GM21447 (cell line): ENCODE measurements around the gene C16orf89.
"Not testable (repeated sequence)": the region's sequence is repeated elsewhere in the genome, so short reads cannot be mapped to it uniquely, and the experiment has no call there.

Experiments used
- ATAC-seq: cut with Tn5 transposase; IDR thresholded peaks from one replicate; pipeline ENCODE4 v1.9.1; 2021; ENCODE audit not compliant: unreplicated experiment

C16orf89 gene

DNA sequence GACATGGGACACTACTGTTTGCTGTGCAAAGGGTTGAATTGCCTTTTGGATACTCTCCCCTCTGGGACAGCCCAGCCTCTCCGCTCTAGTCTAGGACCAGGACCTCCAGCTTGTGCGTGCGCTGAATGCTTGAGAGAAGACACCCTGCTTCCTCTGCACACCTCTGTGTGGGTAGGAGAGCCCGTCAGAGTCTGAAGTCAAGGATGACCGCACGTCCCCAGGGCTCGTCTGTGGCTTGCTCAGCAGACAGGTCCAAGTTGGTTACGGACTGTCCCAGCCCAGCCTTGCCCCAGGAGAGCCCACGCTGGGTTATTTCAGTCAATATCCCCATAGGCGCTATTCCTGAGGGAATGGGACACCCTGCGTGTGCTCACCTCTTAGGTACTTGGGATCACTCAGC is 3.7 kb downstream of the C16orf89 start:
- no peak for ATAC-seq

DNA sequence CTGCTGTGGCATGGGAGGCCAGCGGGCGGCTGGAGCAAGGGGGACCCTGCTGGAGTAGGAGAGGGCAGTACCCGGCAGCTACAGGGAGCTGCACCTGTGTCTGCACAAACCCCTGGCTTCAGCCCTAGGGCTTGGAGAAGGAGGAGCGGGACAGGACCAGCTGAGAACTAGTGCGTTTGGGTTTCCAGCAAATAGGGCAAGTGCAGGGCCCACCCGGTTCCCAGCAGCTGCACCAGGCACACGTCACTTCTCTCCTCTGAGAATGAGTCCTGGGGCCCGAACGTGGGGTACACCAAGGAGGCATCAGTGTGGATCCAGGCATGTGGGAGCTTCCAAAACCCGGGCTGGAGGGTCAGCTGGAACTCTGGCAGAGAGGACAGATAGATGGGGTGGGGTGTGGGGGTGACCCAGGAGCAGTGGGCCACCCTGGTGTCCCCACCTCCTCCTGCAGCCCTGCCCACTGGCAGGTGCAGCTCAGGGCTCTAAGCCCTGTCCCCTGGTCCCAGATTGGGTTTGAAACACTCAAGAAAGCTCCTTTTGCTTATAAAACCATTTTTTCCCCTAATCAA is 5.6 kb downstream of the C16orf89 start:
- ATAC-seq: no peak

DNA sequence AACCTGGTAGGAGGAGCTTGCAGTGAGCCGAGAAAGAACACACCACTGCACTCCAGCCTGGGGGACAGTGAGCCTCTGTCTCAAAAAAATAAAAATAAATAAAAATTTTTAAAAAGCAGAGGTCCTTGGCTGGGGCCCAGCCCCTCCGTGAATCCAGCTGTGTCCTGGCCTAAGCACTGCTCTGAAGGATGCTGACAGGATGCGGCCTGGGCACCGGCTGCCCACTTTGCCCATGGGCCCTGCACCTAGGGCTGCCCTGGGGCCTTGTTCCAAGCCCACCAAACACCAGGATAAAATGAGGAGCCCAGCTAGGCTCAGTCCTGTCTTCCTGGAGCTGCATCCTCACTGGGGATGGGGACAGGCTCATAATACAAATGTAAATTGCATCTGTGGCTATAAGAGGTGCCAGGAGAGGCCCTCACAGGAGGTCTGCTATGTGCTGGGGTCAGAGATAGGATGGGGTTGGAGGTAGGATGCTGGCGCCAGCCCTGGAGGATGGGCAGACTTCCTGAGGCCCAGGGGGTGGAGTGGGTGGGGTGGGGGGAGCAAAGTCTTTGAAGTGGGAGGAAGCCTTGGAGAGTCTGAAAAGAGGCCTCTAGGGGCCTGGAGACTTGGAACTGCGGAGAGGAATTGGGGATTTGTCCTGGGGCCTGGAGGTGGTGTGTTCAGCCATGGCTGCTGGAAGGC is 6.2 kb downstream of the C16orf89 start:
- ATAC-seq: no peak

DNA sequence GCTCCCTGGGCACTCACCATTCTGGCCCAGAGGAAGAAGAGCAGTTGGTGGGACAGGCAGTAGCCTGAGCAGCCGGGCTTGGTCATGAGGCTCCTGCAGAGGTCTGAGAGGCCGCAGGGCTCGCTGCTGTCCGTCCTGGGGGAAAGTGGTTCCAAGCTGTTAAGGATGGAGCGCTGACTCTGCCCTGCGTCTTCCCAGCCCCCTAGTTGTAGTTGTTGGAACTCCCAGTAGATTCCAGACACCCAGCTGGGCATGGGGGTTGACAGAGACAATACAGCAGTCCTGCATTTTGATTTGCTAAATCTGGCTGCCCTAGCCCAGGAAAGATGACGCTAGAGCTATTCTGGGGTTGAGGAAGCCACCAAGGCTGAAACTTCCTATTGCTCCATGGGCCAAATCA is 7.3 kb downstream of the C16orf89 start:
- ATAC-seq: no peak

DNA sequence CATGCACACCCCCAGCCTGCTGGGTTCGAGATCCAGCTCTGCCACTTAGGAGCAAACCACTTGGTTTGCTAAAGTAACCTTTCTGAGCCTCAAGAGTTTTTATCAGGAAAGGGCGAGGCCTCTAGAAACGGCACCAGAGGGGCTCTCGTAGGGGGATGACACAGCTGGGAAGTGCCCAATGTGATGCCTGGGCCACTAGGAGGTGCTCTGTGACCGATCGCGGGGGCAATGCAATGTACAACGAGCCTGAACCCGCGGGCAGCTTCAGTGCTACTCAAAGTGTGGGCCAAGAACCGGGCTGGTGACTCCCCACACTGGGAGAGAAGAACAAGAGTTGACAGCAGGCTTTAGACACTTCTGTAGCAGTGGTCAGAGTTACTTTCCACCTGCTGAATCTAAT is 9.4 kb downstream of the C16orf89 start:
- no peak for ATAC-seq

DNA sequence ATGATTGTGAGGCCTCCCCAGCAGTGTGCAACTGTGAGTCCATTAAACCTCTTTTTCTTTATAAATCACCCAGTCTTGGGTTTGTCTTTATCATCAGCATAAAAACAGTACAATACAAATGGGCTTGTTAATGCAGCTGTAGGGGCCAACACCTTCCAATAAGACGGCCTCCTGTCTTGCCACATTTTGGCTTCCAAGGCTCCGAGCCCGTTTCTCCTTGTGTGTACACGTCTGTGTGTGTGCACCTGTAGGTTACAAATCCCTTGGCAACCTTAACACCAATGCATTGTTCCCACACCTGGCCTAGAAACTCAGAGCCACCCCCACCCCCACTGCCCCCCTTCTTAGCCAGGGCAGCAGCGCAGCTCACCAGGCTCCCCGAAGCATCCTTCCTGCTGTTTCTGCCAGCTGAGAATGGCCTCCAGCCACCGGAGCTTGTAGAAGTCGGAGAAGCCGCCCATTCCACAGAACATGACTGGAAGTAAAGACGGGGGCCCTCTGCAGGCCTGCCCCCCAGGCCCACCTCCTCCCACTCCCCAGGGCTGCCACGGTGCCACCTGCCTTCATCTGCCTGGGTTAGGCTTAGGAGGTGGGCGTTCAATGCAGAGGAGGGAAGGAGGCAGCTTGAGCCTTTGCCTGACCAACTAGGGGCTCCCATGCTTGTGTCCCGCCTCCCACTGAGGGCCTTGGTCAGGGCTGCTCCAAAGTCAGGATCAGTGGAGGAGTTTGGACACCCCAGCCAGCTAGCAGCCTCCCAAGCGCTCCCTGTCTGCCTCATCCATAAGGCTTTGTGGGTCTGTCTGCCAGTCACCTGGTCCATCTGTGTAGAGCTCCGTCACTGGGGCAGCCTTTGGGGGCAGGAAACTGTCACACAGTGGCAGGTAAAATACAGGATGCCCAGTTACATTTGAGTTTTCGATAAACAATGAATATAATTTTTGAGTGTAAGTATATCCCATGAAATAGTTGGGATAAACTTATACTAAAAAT is 10.6 kb downstream of the C16orf89 start:
- ATAC-seq: no peak

DNA sequence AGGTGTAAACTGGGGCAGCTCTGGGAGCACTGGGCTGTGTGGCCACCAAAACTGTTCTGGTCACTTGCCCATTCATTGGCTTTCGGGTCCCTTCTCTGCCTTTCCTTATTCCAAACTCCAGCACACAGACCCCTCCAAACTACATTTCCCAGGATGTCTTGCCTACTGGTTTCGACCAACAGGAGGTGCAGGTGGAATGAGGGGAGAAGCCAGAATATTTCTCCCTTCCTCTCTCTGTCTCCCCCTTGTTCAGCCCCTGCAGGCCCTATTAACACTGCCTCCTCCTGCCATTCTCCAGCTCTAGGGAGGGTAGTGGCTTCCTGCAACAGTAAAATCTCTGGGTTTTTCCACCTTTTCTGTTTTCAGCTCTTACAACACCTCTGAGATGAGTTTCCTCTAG is 18.8 kb downstream of the C16orf89 start:
- no peak for ATAC-seq

DNA sequence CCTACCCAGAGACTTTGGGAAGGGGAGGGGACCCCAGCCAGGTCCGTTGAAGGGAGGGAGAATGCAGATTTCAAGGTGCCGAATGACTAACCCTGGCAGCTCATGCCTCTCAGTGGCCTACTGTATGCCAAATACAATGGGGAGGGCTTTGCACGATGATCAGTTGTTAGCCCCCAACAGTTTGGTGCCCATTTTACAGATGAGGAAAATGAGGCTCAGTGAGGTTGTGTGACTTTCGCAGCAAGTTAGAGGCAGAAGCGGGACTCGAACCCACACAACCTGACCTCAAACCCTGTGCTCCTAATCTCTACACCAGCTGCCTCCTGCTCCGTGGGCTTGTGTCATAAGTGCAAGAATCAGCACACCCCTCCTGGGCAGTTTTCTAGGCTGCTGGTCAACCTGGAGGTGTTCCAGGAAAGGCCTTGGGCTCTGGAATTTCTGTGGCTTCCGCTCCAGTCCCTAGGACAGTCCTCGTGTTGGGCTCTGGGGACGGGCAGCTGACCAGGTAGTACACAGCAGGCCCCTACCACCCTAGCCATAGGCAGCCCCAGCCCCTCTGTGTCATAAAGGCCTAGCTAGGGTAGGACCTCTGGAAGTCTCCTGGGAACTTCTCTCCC is 20.1 kb downstream of the C16orf89 start:
- ATAC-seq: no peak

DNA sequence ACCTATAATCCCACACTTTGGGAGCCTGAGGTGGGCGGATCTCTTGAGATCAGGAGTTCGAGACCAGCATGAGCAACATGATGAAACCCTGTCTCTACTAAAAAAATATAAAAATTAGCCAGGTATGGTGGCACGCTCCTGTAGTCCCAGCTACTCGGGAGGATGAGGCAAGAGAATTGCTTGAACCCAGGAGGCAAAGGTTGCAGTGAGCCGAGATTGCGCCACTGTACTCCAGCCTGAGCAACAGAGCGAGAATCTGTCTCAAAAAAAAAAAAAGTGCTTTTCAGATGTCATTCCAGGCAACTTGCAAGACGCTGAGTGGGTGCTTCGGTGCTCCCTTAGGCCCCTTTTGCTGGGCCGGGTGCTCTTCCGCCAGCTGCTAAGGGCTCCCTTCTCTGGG is 21.2 kb downstream of the C16orf89 start:
- ATAC-seq: not testable (repeated sequence)

DNA sequence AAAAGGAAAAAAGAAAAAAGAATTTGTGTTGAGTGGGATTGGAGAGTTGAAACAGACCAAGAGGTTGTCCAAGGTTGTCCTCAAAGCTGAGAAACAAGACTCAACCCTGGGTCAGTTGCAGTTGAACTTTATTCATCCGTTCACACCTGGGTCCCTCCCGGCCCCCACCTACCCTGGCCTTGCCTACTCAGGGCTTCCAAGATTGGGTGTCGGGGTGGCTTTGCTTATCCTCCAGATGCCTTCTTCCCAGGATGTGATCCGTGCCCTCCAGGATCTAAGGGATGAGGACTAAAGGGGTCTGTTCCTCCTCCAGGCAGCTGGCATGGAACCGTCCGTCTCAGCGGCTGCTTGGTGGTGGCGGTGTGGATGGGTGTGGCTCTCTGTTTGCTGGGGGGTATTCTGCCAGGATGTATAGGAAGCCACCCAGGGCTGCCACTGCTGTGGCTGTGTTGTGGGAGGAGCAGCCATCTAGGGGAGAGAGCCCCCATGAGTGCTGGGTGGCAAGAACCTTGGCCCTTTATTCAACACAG is 21.7 kb downstream of the C16orf89 start:
- ATAC-seq: no peak

DNA sequence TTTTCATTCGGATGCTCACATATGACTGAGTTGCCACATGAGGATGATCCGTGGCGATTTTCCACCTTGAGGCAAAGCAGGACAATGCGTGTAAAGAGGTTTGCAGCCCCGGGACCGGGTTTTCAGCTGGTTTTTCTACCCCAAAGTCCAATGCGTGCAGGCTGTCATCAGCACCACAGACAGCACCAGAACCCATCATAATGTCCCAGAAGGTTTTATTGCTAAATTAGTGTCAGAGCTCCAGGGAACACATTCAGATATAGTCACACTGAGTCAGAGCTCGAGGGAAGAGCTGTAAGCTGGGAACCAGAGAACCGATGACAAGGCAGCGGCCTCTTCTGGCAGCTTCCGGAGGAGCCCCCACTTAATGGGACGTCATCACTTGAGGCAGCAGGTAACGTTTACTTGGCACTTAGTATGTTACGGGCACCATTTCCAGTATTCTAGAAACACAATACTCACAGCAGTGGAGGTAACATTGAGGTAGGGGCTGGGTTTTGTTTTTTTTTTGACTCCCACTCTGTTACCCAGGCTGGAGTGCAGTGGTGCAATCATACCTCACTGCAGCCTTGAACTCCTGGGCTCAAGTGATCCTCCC is 23.1 kb downstream of the C16orf89 start:
- ATAC-seq: no peak

DNA sequence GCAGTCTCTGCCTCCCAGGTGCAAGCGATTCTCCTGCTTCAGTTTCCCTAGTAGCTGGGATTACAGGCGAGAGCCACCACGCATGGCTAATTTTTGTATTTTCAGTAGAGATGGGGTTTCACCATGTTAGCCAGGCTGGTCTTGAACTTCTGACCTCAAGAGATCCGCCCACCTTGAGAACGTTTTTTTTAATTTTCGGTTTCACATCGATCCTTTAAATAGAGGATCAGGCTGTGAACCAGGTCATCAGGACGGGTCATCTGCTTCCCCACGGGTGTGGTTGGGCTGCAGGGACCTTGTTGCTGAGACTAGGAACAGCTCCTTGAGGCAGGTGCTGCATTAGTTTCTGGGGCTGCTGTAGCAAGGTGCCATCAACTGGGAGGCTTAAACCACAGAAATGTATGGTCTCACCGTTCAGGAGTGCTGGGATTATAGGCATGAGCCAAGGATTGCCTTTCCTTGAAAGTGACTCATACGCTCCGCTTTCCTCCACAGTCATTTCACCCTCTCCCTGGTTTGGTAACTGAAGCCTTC is 24.1 kb downstream of the C16orf89 start:
- no peak for ATAC-seq

DNA sequence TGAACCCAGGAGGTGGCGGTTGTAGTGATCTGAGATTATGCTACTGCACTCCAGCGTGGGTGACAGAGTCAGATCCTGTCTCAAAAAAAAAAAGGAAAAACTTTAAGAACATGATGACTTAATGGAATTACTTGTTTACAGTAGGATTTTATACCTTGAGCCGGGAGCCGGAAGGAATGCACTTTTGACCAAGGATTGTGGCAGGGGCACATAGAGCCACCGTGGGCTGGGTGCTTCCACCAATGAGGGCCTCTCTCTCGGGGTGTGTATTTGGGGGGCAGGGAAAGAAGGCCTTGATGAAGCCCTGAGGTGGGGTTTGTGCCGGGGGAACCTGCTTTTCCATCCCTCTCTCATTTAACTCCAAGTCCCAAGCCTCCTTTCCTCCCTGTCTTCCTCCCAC is 25.3 kb downstream of the C16orf89 start:
- no peak for ATAC-seq

DNA sequence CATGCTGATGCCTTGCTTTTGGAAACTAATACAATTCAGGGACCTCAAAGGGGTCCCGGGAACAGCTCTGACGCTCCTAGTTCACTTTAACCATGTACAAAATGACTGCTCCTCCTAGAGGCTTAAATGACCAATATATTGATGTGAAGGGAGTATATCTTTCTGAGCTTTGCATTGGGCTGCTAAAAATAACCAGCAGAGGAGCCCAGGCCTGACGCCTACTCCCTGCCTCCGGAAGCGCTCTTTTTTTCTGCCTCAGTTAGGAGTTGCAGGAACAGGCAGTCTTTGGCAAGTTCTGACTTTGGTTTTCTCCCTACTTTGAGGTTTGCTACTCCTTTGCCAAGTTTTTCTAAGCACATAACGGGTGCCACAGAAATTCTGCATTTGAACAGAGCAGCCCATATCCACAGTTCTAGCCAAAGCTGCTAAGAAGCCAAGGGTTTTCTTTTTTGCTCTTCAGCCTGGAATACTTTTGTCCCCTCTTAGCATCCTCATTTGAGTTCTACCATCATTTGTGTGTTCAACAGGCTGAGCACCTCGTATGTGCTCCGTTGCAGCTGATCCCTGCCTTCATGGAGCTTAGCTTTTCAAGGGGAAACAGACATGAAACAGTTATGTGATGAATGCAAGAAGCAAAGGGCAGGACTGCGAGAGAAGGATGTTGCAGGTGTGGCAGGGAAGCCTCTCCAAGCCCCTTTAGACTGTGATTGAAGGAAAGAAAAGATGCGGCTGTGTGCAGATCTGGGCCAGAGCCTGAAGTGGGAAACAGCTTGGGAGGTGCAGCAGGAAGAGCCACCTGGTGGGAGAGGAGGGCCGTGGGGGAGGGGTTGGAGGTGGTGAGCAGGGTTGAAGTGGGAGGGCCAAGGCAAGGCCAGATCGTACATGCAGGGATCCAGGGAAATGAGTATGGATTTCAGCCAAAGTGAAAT is 29.3 kb downstream of the C16orf89 start:
- no peak for ATAC-seq

DNA sequence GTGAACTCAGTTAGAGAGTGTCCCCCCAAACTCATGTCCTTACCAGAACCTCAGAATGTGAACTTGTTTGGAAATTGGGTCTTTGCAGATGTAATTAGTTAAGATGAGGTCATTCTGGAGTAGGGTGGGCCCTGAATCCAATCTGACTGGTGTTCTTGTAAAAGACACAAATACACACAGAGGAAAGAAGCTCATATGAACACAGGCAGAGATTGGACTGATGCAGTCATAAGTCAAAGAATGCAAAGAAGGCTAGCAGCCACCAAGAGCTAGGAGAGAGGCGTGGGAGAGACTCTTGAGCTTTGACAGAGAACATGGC is 29.9 kb downstream of the C16orf89 start:
- ATAC-seq: no peak

DNA sequence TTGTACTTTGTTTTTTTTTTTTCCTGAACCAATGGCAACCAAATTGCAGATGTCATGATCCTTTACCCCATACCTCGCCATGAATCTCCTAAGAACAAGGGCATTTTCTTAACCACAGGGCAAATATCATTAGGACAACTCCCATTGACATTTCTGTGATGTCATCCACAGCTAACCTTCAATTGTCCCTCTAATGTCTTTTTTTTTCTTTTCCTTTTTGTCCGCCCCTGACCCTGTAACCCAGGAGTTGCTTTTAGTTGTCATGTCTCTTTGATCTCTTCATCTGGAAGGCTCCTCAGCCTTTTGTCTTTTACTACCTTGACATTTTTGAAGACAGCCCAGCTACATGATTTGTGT is 31.6 kb downstream of the C16orf89 start:
- ATAC-seq: no peak

DNA sequence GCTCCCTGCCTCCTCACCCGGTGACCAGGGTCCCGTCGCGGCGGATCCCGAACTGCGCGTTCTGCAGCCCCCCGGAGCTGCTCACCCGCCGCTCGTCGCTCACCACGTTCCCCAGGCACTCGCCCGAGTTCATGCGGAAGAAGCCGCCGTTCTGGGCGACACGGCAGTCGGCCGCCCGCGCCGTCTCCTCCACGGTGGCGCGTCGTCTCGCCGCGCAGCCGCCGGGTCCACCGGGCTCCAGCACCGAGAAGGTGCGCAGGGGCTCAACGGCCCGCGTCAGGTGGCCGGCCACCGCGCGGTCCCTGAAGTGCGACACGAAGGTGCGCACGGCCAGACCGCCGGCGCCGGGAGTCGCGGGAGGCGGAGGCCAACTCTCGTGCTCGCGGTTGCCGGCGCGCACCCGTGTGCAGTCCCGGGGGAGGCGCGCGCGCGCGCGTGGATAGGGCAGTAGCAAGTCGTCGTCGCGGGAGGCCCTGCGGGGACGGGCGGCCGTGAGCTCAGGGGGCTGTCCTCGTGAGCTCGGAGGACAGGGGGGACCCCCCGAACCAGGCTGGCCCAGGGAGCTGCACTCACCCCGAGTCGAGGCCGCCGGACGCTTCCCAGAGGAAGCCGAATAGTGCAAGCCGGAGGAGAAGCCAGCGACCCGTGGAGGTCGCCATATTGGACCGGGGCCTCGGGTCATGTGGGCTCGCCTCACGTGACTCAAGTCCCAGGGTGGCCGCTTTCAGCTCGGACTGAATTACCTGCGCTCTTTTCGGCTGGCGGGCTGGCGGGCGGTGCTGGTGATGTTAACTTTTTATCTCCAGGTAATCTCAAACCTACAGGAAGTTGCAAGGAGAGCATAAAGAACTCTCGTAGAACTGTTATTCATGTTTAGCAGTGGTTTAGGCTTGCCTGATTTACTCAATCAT is 32.2 kb downstream of the C16orf89 start, which contains the start of gene NAGPA:
Gene NAGPA, minus strand, starts transcription at position 680 of the 911 bp plus-strand sequence. Its CDS starts 21 bp downstream, at position 659.
- ATAC-seq: peak; percentile 88

DNA sequence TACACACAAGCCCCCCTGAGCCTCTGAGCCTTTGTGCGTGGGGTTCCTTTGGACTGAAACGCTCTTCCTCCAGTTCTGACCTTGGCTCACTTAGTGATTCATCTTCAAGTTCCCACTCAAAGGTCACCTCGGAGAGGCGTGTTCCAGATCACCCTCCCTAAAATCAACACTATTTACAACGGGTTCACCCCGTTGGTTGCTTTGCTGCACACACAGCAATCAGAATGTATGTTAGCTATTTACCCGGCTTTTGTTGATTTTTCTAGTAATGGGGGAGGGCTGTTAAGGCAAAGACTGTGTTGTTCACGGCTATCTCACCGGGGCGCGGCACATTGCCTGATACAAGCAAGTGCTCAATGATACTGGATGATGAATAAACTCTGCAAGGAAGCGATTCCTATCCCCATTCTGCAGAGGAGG is 33.0 kb downstream of the C16orf89 start:
- no peak for ATAC-seq
